Ascending aorta (tissue), 2 donors: ENCODE measurements around the gene SLC15A1. TPM values are rescaled to one million over a fixed set of nuclear protein-coding genes. Genes with fewer than 3 reads are reported as not detected.

Source experiments
- DNase-seq, 2 donors: peaks; one replicate each; pipeline ENCODE4 v3.0.0-alpha.2; 2019; ENCODE audit warnings: low spot score in 2 of 2
- H3K27ac ChIP-seq, 2 donors: fragments of 200-600 bp; sonication (generic); one replicate each; pipeline ENCODE4 v1.5.1; 2016 to 2017; ENCODE audit warnings: mild to moderate bottlenecking in 1 of 2
- H3K27me3 ChIP-seq: fragments of 200-600 bp; sonication (generic); one replicate; pipeline ENCODE4 v1.5.1; 2017
- H3K36me3 ChIP-seq, 2 donors: fragments of 200-600 bp; sonication (generic); one replicate each; pipeline ENCODE4 v1.5.1; 2016
- H3K4me1 ChIP-seq, 2 donors: fragments of 200-600 bp; sonication (generic); one replicate each; pipeline ENCODE4 v1.5.1; 2016 to 2017; ENCODE audit warnings: mild to moderate bottlenecking in 1 of 2
- H3K4me3 ChIP-seq, 2 donors: fragments of 200-600 bp; sonication (generic); one replicate each; pipeline ENCODE4 v1.5.1; 2016 to 2017; ENCODE audit warnings: mild to moderate bottlenecking in 1 of 2
- H3K9me3 ChIP-seq, 2 donors: fragments of 200-600 bp; sonication (generic); one replicate each; pipeline ENCODE4 v1.5.1; 2016
- CTCF ChIP-seq, 3 experiments: fragments of 200-600 bp in 2 of 3; fragments of 450-650 bp in 1 of 3; sonication (generic) in 2 of 3; IDR thresholded peaks; one replicate each; pipeline ENCODE4 v1.5.1; 2016 to 2019; ENCODE audit warnings: antibody characterized with exemption in 3 of 3, mild to moderate bottlenecking in 1 of 3, moderate library complexity in 1 of 3
- intact Hi-C: fragments of 100-400 bp; cut with DNase I; formaldehyde crosslinking; loops from one replicate; pipeline ENCODE4 v1.15.1; 2023
- total RNA-seq: library from RNA; depleted of rRNA; stranded (reverse); fragments of >200 nt; gene quantifications from one replicate; pipeline ENCODE4 v1.1.0, GENCODE V29; 2016

SLC15A1 gene
- total RNA-seq, 1 donor from 2014 or later, result not detected

GRCh38 chr13:98691360-98691759 lies 61.1 kb downstream of the SLC15A1 start:
- no peak overlapping the region for H3K4me3 ChIP-seq
- intact Hi-C loops, result no loop called here
- TF ChIP-seq CTCF (IDR thresholded peaks at IDR 0.05), result no peak
- no peak for DNase-seq
- H3K4me1 ChIP-seq, result no peaks in the 10 kb centered on the region
- H3K27ac ChIP-seq, result no peak overlapping the region
- no peaks in the 10 kb centered on the region for H3K36me3 ChIP-seq
- H3K9me3 ChIP-seq, result no peaks in the 10 kb centered on the region
- H3K27me3 ChIP-seq, result no peaks in the 10 kb centered on the region

- Histone ChIP-seq H3K27me3 (no peaks in the 10 kb centered on the region), H3K4me1 (no peaks in the 10 kb centered on the region), H3K27ac (no peak overlapping the region), H3K4me3 (no peak overlapping the region), H3K9me3 (no peaks in the 10 kb centered on the region), H3K36me3 (no peaks in the 10 kb centered on the region)
- DNase-seq, result no peak
- intact Hi-C loops, result no loop called here
- no peak for TF ChIP-seq CTCF (IDR thresholded peaks at IDR 0.05)
Observed at GRCh38 chr13:98690348-98691022, 62.0 kb downstream of the SLC15A1 start.

- Histone ChIP-seq H3K27ac (no peak overlapping the region), H3K36me3 (no peaks in the 10 kb centered on the region), H3K4me3 (no peak overlapping the region), H3K27me3 (no peaks in the 10 kb centered on the region), H3K9me3 (no peaks in the 10 kb centered on the region), H3K4me1 (no peaks in the 10 kb centered on the region)
- no peak for TF ChIP-seq CTCF (IDR thresholded peaks at IDR 0.05)
- intact Hi-C loops, result no loop called here
- DNase-seq, result no peak
Observed at GRCh38 chr13:98689347-98689968, 63.0 kb downstream of the SLC15A1 start.

GRCh38 chr13:98688373-98688772 lies 64.1 kb downstream of the SLC15A1 start:
- no peak for TF ChIP-seq CTCF (IDR thresholded peaks at IDR 0.05)
- no peaks in the 10 kb centered on the region for H3K27me3 ChIP-seq
- no peaks in the 10 kb centered on the region for H3K36me3 ChIP-seq
- no peak overlapping the region for H3K4me3 ChIP-seq
- H3K4me1 ChIP-seq, result no peaks in the 10 kb centered on the region
- DNase-seq, result no peak
- intact Hi-C loops, result no loop called here
- no peaks in the 10 kb centered on the region for H3K9me3 ChIP-seq
- no peak overlapping the region for H3K27ac ChIP-seq

- intact Hi-C loops, result no loop called here
- Histone ChIP-seq H3K4me1 (no peaks in the 10 kb centered on the region), H3K27me3 (no peaks in the 10 kb centered on the region), H3K9me3 (no peaks in the 10 kb centered on the region), H3K4me3 (no peak overlapping the region), H3K36me3 (no peaks in the 10 kb centered on the region), H3K27ac (no peak overlapping the region)
- DNase-seq, result no peak
- TF ChIP-seq CTCF (IDR thresholded peaks at IDR 0.05), result no peak
Observed at GRCh38 chr13:98687319-98687718, 65.2 kb downstream of the SLC15A1 start.
